GM12878 (cell line): ENCODE results near the gene POU2AF2.

Source experiments
- ATF7 ChIP-seq: fragments of 450-650 bp; IDR thresholded peaks from 2 replicates; pipeline ENCODE4 v1.6.1; 2016; ENCODE audit warnings: low read depth, mild to moderate bottlenecking
- CREB1 ChIP-seq: IDR thresholded peaks from 2 replicates; pipeline ENCODE4 v1.6.1; 2012; ENCODE audit warnings: low read depth, mild to moderate bottlenecking, inconsistent platforms
- CTCF ChIP-seq, 3 experiments: IDR thresholded peaks in 2 of 3; conservative IDR thresholded peaks in 1 of 3; 2 replicates each; pipeline ENCODE4 v1.5.1; 2011; ENCODE audit warnings: low read depth in 3 of 3, low read length in 3 of 3, mild to moderate bottlenecking in 3 of 3, control low read depth in 2 of 3, moderate library complexity in 2 of 3, inconsistent platforms in 1 of 3, mixed read lengths in 1 of 3; ENCODE audit not compliant: control insufficient read depth in 2 of 3, insufficient read depth in 1 of 3; ENCODE audit errors: extremely low read depth in 1 of 3
- EP300 ChIP-seq, 2 experiments: fragments of 150-350 bp in 1 of 2; IDR thresholded peaks; 2 replicates each; pipeline ENCODE4 v1.6.1; 2011 to 2012; ENCODE audit warnings: low read depth in 2 of 2, low read length in 2 of 2, borderline replicate concordance in 1 of 2, improper control_type of control experiment in 1 of 2, inconsistent platforms in 1 of 2; ENCODE audit not compliant: control insufficient read depth in 1 of 2
- RBBP5 ChIP-seq: fragments of 200-600 bp; sonication (generic); conservative IDR thresholded peaks from 2 replicates; pipeline ENCODE4 v1.6.1; 2016
- RFX5 ChIP-seq: IDR thresholded peaks from 2 replicates; pipeline ENCODE4 v1.6.1; 2011; ENCODE audit warnings: low read depth, low read length, improper control_type of control experiment

DNA sequence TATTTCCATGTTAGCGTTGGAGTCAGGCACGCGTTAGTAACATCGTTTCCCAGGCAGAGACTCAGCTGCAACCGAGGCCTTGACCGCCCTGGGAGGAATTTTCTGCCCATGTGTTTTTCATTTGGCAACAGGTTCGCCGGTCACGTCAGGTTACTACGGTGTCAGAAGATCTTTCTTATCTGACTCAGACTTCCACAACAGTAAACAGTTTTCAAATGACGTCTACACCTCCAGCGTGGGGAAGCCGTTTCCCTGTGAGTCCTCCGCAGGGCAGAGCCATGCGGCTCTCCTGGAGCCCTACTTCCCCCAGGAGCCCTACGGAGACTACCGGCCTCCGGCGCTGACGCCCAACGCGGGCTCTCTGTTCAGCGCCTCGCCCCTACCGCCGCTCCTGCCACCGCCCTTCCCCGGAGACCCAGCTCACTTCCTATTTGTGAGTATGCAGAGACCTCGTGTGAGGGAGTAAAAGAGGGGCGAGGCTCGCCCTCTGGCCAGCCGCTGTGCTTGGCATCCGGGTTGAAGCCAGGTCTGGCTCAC is 38.5 kb downstream of the POU2AF2 start:
- TF ChIP-seq CTCF (IDR thresholded peaks at IDR 0.05 in 2 of 3, conservative IDR thresholded peaks at IDR 0.05 in 1 of 3; ENCODE audit: control insufficient read depth in 2 of 3, extremely low read depth in 1 of 3, insufficient read depth in 1 of 3, low read depth in 3 of 3, low read length in 3 of 3) = no peak
- TF ChIP-seq EP300 (IDR thresholded peaks at IDR 0.05; ENCODE audit: borderline replicate concordance in 1 of 2, control insufficient read depth in 1 of 2, low read depth in 2 of 2, low read length in 2 of 2) = no peak
- TF ChIP-seq CREB1 = no peak
- TF ChIP-seq RFX5 = no peak
- no peak for TF ChIP-seq RBBP5
- TF ChIP-seq ATF7 = no peak
